ENCODE data around the gene C6. TPM values are rescaled to one million over a fixed set of nuclear protein-coding genes. Genes with fewer than 3 reads are reported as not detected.
A peak's percentile ranks its signal among the peaks of the same experiment; 100 is the strongest.

C6 gene
- total RNA-seq, 1 donor from 2014 or later, result not detected

DNA sequence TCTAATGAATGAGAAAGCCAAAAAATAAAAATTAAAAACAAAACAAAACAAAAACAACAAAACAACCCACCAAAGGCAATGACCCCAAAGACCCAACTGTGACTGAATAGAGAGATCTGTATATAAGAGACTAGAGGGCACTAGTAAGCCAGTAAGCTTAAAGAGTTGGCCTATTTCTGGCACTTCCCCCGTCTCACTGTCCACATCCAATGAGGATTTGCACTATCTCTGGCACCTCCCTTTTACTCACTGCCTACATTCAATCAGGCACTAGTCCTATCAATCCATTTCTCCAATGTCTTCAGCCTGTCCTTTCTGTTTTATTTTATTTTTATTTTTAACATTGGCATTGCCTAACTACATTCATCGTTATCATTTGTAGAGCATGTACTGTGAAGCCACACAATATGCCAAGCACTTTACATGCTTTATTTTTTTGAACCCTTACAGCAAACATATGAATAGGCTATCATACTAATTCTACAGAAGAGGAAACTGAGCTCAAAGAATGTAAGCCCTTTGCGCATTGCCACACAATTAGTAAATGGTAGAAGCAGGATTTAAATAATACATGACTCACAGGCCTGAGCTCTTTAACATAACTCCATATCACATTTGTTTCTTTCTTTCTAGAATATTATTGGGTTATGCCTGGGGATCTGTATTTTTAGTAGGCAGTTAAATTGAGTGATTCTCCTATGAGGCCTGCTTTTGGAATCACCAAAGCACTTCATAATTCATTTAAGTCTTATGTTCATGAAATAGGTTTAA, 70.0 kb downstream of the C6 start:
- Mint-ChIP-seq H3K4me1 (ENCODE audit: low read depth) (no peaks in the 10 kb centered on the region), H3K9me3 (ENCODE audit: low read depth) (peaks cover 7% of the 10 kb centered on the region), H3K27me3 (ENCODE audit: low read depth) (peaks cover 3% of the 10 kb centered on the region), H3K27ac (ENCODE audit: unreplicated experiment) (no peak overlapping the region), H3K36me3 (ENCODE audit: low read depth) (no peaks in the 10 kb centered on the region), H3K4me3 (ENCODE audit: unreplicated experiment) (no peak overlapping the region)
- DNase-seq (ENCODE audit: low spot score), result no peak
- TF ChIP-seq, protein P1, sequence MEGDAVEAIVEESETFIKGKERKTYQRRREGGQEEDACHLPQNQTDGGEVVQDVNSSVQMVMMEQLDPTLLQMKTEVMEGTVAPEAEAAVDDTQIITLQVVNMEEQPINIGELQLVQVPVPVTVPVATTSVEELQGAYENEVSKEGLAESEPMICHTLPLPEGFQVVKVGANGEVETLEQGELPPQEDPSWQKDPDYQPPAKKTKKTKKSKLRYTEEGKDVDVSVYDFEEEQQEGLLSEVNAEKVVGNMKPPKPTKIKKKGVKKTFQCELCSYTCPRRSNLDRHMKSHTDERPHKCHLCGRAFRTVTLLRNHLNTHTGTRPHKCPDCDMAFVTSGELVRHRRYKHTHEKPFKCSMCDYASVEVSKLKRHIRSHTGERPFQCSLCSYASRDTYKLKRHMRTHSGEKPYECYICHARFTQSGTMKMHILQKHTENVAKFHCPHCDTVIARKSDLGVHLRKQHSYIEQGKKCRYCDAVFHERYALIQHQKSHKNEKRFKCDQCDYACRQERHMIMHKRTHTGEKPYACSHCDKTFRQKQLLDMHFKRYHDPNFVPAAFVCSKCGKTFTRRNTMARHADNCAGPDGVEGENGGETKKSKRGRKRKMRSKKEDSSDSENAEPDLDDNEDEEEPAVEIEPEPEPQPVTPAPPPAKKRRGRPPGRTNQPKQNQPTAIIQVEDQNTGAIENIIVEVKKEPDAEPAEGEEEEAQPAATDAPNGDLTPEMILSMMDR (IDR thresholded peaks at IDR 0.05), result no peak

DNA sequence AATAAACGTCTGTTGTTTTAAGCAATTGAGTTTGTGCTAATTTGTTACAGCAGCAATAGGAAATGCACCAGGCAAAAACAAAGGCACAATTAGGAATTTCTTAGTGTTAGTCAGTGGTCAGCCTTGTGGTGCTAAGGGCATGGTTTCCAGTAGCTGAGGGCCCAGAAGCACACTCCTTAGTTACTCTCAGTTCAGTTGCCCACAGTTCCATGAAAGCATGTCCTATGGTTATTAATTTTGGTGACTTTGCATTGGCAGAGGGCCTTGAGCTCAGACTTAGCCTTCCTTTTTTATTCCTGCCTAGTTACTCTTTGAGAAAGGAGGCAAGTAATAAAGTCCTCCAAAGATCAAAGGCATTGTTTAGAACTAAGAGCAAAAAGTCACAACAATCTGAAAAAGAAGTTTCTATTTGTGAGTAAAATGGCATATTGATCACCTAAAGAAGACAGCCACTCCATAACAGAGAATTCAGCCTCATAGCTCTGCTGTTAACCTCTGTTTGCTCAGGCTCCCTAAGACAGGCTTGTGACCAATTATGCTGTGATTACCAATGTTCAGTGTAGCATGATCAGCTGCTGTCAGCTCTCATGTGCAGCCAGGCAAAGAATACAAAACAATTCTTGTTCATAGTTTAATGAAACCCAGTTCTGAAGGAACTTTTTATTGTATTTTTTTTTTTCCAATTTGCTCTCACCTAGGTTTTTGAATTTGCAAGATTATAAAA, 85.2 kb downstream of the C6 start:
- TF ChIP-seq, protein P1 (IDR thresholded peaks at IDR 0.05), result no peak
- no peak for DNase-seq (ENCODE audit: low spot score)
- Mint-ChIP-seq H3K36me3 (ENCODE audit: low read depth) (no peaks in the 10 kb centered on the region), H3K4me1 (ENCODE audit: low read depth) (no peaks in the 10 kb centered on the region), H3K27me3 (ENCODE audit: low read depth) (no peaks in the 10 kb centered on the region), H3K4me3 (ENCODE audit: unreplicated experiment) (no peak overlapping the region), H3K9me3 (ENCODE audit: low read depth) (peaks cover 8% of the 10 kb centered on the region), H3K27ac (ENCODE audit: unreplicated experiment) (no peak overlapping the region)

DNA sequence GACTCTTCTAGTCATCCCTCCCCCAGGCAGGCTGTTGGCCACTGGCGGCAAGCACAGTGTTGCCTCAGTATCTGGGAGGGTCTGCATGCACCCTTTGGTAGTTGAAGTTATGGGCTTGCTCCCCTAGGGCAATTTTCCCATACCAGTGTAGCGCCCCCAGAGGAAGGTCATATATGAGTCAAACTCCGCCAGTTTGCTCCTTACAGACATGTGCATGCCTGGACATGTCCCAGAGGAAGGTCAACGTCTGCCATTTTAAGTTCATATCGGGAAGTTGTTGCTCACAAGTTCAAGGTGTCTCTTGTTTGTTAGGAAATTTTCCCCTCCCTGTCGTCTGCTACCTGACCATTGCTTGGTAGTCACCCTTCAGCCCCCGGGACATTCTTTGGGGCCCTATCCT, 90.9 kb downstream of the C6 start:
- TF ChIP-seq, protein P1 (IDR thresholded peaks at IDR 0.05), result no peak
- no peak overlapping the region for H3K27ac Mint-ChIP-seq (ENCODE audit: unreplicated experiment)

DNA sequence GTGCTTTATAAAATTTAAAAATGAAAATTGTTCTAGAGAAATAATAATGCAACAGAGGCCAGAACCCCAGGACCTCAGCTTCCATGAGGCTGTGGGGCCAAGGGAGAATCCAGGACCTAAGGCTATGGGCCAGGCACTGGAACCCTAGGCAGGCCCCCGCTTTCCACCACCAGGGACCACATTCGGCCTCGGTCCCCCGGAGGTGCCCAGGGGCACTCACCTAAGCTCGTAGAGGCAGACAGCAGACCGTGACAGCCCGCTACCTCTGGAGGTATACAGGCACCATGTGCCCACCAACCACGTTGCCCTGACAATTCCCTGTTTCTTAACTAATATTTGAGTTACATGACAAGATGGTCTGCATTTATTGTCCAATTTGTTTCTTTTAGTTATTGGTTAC, 92.7 kb downstream of the C6 start:
- Mint-ChIP-seq H3K36me3 (ENCODE audit: low read depth) (no peaks in the 10 kb centered on the region), H3K27me3 (ENCODE audit: low read depth) (peaks cover 3% of the 10 kb centered on the region), H3K9me3 (ENCODE audit: low read depth) (peaks cover 4% of the 10 kb centered on the region), H3K27ac (ENCODE audit: unreplicated experiment) (no peak overlapping the region), H3K4me3 (ENCODE audit: unreplicated experiment) (no peak overlapping the region), H3K4me1 (ENCODE audit: low read depth) (no peaks in the 10 kb centered on the region)
- peak; percentile 82 for DNase-seq (ENCODE audit: low spot score)
- TF ChIP-seq, protein P1 (IDR thresholded peaks at IDR 0.05), result no peak

More for the DNA sequence above, 90.9 kb downstream of the C6 start:
- Mint-ChIP-seq H3K36me3 (ENCODE audit: low read depth) (no peaks in the 10 kb centered on the region), H3K9me3 (ENCODE audit: low read depth) (peaks cover 5% of the 10 kb centered on the region), H3K4me1 (ENCODE audit: low read depth) (no peaks in the 10 kb centered on the region), H3K4me3 (ENCODE audit: unreplicated experiment) (no peak overlapping the region), H3K27me3 (ENCODE audit: low read depth) (no peaks in the 10 kb centered on the region)
- no peak for DNase-seq (ENCODE audit: low spot score)

DNA sequence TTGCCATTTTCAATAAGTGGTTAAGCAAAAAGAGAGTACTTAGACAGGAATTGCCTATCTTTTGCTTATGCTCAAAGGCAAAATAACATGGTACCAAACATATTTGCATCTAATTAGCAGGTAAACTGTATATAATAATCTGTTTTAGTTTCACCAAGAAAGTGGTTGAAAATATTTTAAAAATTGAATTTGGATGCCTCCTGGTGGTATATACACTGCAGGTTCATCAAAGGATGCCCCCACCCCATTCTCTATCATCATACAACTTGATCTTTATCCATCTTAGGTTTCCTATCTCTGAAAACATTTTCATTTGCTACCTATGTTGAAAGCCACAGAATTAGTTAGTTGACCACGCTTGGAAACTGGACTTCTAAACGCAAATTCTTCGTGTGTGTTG, 95.2 kb downstream of the C6 start:
- Mint-ChIP-seq H3K27ac (ENCODE audit: unreplicated experiment) (no peak overlapping the region), H3K9me3 (ENCODE audit: low read depth) (peaks cover 4% of the 10 kb centered on the region), H3K4me1 (ENCODE audit: low read depth) (no peaks in the 10 kb centered on the region), H3K27me3 (ENCODE audit: low read depth) (peaks cover 3% of the 10 kb centered on the region), H3K4me3 (ENCODE audit: unreplicated experiment) (no peak overlapping the region), H3K36me3 (ENCODE audit: low read depth) (no peaks in the 10 kb centered on the region)
- DNase-seq (ENCODE audit: low spot score), result no peak
- TF ChIP-seq, protein P1 (IDR thresholded peaks at IDR 0.05), result no peak
